ENCODE measurements around the gene CENPE. TPM values are rescaled to one million over a fixed set of nuclear protein-coding genes. Genes with fewer than 3 reads are reported as not detected.

Gene CENPE
- total RNA-seq, 4 donors from 2014 or later, result 2.3 to 10.7 (median 7.1) TPM

DNA sequence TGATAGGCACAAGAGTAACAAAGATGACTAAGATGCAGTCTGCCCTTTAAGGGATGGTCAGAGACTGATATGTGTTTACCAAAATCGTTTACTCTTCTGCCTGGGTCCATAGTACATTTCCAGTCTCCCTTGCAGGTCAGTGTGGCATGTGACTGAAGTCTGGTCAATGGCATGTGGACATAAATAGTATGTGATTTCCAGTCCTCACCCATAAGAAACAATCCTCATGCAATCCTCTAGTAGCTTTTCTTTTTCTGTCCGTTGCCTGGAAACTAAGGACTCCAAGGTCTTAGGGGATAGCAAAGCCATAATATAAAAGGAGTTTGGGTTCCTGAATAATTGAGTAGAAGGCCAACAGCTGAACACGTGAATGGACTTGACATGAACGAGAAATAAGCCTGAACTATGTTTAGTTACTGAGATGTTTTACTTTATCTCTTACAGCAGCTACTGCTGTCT is 122.7 kb downstream of the CENPE start:
- peak overlapping the region; percentile 58 to 81 (median 76) for H3K4me3 ChIP-seq
- peak overlapping the region; percentile 65 to 90 (median 86) for H3K27ac ChIP-seq
- no peak for DNase-seq
- TF ChIP-seq, protein P1, sequence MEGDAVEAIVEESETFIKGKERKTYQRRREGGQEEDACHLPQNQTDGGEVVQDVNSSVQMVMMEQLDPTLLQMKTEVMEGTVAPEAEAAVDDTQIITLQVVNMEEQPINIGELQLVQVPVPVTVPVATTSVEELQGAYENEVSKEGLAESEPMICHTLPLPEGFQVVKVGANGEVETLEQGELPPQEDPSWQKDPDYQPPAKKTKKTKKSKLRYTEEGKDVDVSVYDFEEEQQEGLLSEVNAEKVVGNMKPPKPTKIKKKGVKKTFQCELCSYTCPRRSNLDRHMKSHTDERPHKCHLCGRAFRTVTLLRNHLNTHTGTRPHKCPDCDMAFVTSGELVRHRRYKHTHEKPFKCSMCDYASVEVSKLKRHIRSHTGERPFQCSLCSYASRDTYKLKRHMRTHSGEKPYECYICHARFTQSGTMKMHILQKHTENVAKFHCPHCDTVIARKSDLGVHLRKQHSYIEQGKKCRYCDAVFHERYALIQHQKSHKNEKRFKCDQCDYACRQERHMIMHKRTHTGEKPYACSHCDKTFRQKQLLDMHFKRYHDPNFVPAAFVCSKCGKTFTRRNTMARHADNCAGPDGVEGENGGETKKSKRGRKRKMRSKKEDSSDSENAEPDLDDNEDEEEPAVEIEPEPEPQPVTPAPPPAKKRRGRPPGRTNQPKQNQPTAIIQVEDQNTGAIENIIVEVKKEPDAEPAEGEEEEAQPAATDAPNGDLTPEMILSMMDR (IDR thresholded peaks at IDR 0.05), result no peak
- TF ChIP-seq POLR2A (IDR thresholded peaks at IDR 0.05), result no peak
- H3K9me3 ChIP-seq, result no peaks in the 10 kb centered on the region
- H3K36me3 ChIP-seq, result peaks cover 0 to 8% (median 0%) of the 10 kb centered on the region in 3 donors
- no peaks in the 10 kb centered on the region for H3K27me3 ChIP-seq
- H3K4me1 ChIP-seq, result peaks cover 0 to 4% (median 4%) of the 10 kb centered on the region in 4 donors

GRCh38 chr4:103074744-103075434 is 123.3 kb downstream of the CENPE start:
- H3K36me3 ChIP-seq, result peaks cover 0 to 5% (median 0%) of the 10 kb centered on the region in 3 donors
- peaks cover 0 to 4% (median 4%) of the 10 kb centered on the region in 4 donors for H3K4me1 ChIP-seq
- H3K27ac ChIP-seq, result peak overlapping the region in 1 of 4 donors; percentile 90
- peak overlapping the region in 1 of 4 donors; percentile 75 for H3K4me3 ChIP-seq
- no peaks in the 10 kb centered on the region for H3K9me3 ChIP-seq
- no peak for DNase-seq
- TF ChIP-seq POLR2A (IDR thresholded peaks at IDR 0.05), result no peak
- TF ChIP-seq, protein P1 (IDR thresholded peaks at IDR 0.05), result no peak
- H3K27me3 ChIP-seq, result no peaks in the 10 kb centered on the region

GRCh38 chr4:103073792-103074438 is 124.2 kb downstream of the CENPE start:
- H3K27ac ChIP-seq, result no peak overlapping the region
- H3K4me3 ChIP-seq, result no peak overlapping the region
- H3K27me3 ChIP-seq, result no peaks in the 10 kb centered on the region
- H3K36me3 ChIP-seq, result no peaks in the 10 kb centered on the region
- no peak for TF ChIP-seq POLR2A (IDR thresholded peaks at IDR 0.05)
- TF ChIP-seq, protein P1 (IDR thresholded peaks at IDR 0.05), result no peak
- DNase-seq, result no peak
- H3K4me1 ChIP-seq, result peaks cover 0 to 4% (median 4%) of the 10 kb centered on the region in 4 donors
- no peaks in the 10 kb centered on the region for H3K9me3 ChIP-seq

- TF ChIP-seq, protein P1 (IDR thresholded peaks at IDR 0.05), result no peak
- TF ChIP-seq POLR2A (IDR thresholded peaks at IDR 0.05), result no peak
- Histone ChIP-seq H3K27me3 (no peaks in the 10 kb centered on the region), H3K4me3 (no peak overlapping the region)
These were observed 130.1 kb downstream of the CENPE start for GRCh38 chr4:103067841-103068547.

DNA sequence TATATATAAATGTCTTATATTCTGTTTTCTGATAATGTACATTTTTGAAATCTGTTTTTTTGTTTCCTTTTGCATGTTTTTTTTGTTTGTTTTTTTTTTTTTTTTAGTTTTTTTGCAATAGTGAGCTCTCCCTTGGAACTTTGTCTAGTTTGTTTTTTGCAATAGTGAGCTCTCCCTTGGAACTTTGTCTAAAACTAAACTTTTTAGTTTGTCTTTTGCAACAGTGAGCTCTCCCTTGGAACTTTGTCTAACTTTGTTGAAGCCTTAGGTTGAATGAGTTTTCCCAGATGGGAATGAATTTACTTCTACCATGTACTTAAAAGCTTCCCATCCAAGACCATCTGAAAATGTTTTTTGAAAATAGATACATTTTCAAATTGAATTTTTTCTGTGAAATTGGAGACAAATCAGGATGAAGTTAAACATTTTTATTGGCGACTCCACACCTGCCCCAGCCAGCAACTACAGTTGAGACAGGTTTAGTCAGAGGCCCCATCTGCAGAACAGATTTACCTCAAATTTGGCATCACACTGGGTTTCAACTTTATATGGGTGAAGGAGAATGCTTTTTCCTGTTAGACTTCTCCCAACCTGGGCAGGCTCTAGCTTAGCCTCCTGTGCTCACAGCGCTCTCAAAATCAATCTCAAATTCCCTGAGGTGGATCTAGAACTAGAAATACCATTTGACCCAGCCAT is 137.5 kb downstream of the CENPE start:
- Histone ChIP-seq H3K4me1 (no peaks in the 10 kb centered on the region), H3K36me3 (no peaks in the 10 kb centered on the region)
- TF ChIP-seq, protein P1 (IDR thresholded peaks at IDR 0.05), result no peak
- TF ChIP-seq POLR2A (IDR thresholded peaks at IDR 0.05), result no peak

More at GRCh38 chr4:103067841-103068547, 130.1 kb downstream of the CENPE start:
- Histone ChIP-seq H3K4me1 (no peaks in the 10 kb centered on the region), H3K27ac (no peak overlapping the region), H3K36me3 (no peaks in the 10 kb centered on the region), H3K9me3 (no peaks in the 10 kb centered on the region)
- no peak for DNase-seq

More for the DNA sequence above, 137.5 kb downstream of the CENPE start:
- H3K4me3 ChIP-seq, result no peak overlapping the region
- no peak for DNase-seq
- no peaks in the 10 kb centered on the region for H3K9me3 ChIP-seq
- H3K27ac ChIP-seq, result no peak overlapping the region
- no peaks in the 10 kb centered on the region for H3K27me3 ChIP-seq

Data from Peyer's patch (tissue), 4 donors.